ENCODE data around the gene DOCK9.
A peak's percentile ranks its signal among the peaks of the same experiment; 100 is the strongest.
"Not testable (repeated sequence)": the region's sequence is repeated elsewhere in the genome, so short reads cannot be mapped to it uniquely, and the experiment has no call there.

The DOCK9 gene

GRCh38 chr13:98761126-98761985 is 216.5 kb downstream of the DOCK9 start:
- intact Hi-C loops (cut with DNase I; ENCODE audit: low total_unique reads), result no loop called here
- peak overlapping the region in 1 of 2 donors; percentile 11 for H3K4me3 ChIP-seq
- H3K4me1 ChIP-seq, result peaks cover 0 to 4% (median 0%) of the 10 kb centered on the region in 4 donors
- no peak overlapping the region for H3K27ac ChIP-seq
- no peak for TF ChIP-seq CTCF (IDR thresholded peaks at IDR 0.05)
- H3K9me3 ChIP-seq, result no peaks in the 10 kb centered on the region
- no peaks in the 10 kb centered on the region for H3K36me3 ChIP-seq
- DNase-seq, result no peak
- H3K27me3 ChIP-seq, result no peaks in the 10 kb centered on the region

GRCh38 chr13:98755729-98756128 is 222.1 kb downstream of the DOCK9 start:
- H3K4me1 ChIP-seq, result peaks cover 0 to 15% (median 13%) of the 10 kb centered on the region in 4 donors
- peaks cover 0 to 12% (median 0%) of the 10 kb centered on the region in 3 donors for H3K9me3 ChIP-seq
- no peak overlapping the region for H3K27ac ChIP-seq
- TF ChIP-seq CTCF (IDR thresholded peaks at IDR 0.05), result no peak
- DNase-seq, result no peak
- intact Hi-C loops (cut with DNase I; ENCODE audit: low total_unique reads), result no loop called here
- peaks cover 0 to 39% of the 10 kb centered on the region in 2 donors for H3K27me3 ChIP-seq
- no peaks in the 10 kb centered on the region for H3K36me3 ChIP-seq
- H3K4me3 ChIP-seq, result no peak overlapping the region

GRCh38 chr13:98755116-98755515 is 222.7 kb downstream of the DOCK9 start:
- TF ChIP-seq CTCF (IDR thresholded peaks at IDR 0.05), result no peak
- Histone ChIP-seq H3K4me1 (peaks cover 0 to 15% (median 13%) of the 10 kb centered on the region in 4 donors), H3K27ac (no peak overlapping the region), H3K27me3 (peaks cover 0 to 45% of the 10 kb centered on the region in 2 donors), H3K4me3 (no peak overlapping the region), H3K9me3 (peaks cover 0 to 12% (median 0%) of the 10 kb centered on the region in 3 donors), H3K36me3 (no peaks in the 10 kb centered on the region)
- intact Hi-C loops (cut with DNase I; ENCODE audit: low total_unique reads), result no loop called here
- DNase-seq, result no peak

- Histone ChIP-seq H3K4me1 (peaks cover 0 to 15% (median 13%) of the 10 kb centered on the region in 4 donors), H3K27me3 (peaks cover 0 to 49% of the 10 kb centered on the region in 2 donors), H3K9me3 (peaks cover 0 to 12% (median 0%) of the 10 kb centered on the region in 3 donors)
- intact Hi-C loops (cut with DNase I; ENCODE audit: low total_unique reads); H3K4me3 ChIP-seq; H3K27ac ChIP-seq; H3K36me3 ChIP-seq; DNase-seq: not testable (repeated sequence)
Measured at GRCh38 chr13:98754468-98754867, 223.4 kb downstream of the DOCK9 start.

- Histone ChIP-seq H3K4me3 (peak within 1 kb of the TSS; percentile 12 to 41), H3K4me1 (peaks cover 0 to 15% (median 13%) of the 10 kb centered on the region in 4 donors), H3K9me3 (peaks cover 0 to 12% (median 0%) of the 10 kb centered on the region in 3 donors), H3K27me3 (peaks cover 0 to 49% of the 10 kb centered on the region in 2 donors), H3K27ac (no peak within 1 kb of the TSS), H3K36me3 (no peaks in the 10 kb centered on the region)
- DNase-seq, result no peak
- TF ChIP-seq CTCF (IDR thresholded peaks at IDR 0.05), result no peak
- intact Hi-C loops (cut with DNase I; ENCODE audit: low total_unique reads), result no loop called here
Measured at GRCh38 chr13:98752467-98753290, 225.2 kb downstream of the DOCK9 start, which contains the start of gene SLC15A1. Gene SLC15A1 (minus strand): TSS chr13:98752672. CDS start chr13:98752598, 74 bp downstream.

Data from tibial artery (tissue), 4 donors.